Measurements from ENCODE around the gene C1orf167. TPM values are rescaled to one million over a fixed set of nuclear protein-coding genes. Genes with fewer than 3 reads are reported as not detected.

The C1orf167 gene
- total and polyA plus RNA-seq, 2 of the 13 experiments (the other 11 are each of a cell fraction or from before 2014, with no cell fraction given) = not detected

DNA sequence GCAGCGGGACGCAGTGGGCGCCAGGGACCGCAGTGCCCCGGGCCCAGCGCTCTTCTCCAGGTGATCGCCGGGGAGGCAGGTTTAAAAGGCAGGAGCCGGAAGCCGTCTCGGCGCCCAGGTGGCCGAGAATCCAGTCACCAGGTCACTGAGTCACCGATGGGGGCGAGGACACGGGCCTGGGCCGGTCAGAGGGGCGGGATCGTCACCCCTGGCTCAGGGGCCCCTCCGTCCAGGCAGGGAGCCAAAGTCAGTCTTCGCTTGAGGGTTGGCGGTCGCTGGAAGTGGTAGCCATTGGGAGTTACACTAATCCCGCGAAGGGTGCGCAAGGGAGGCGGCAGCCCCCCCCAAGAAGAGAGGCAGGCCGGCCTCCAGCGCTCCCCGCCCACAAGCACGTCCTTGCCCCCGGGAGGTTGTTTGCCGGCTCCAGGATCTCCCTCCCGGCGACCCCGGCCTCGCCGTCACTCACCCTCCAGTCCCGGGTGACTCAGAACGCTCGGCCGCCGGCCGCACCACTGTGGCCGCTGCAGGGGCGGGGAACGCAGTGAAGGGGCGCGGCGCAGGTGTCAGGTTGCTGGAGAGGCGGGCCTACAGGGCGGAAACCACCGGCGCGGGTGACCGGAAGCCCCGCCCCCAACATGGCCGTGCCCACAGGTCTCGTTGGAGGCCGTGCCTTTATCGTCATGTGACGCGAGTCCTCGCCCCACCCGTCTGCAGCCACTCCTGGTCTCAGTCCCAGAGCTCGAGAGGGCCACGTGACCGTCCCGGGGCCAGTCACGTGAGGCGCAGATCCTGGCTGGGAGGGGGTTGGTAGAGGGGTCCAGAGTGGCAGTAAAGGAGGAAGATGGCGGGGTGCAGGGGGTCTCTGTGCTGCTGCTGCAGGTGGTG is 43.7 kb downstream of the C1orf167 start, which contains the start of the genes CLCN6 and MTHFR (continued):
- TF ChIP-seq ZNF407 (CRISPR knock-in tag; IDR thresholded peaks at IDR 0.05; ENCODE audit: not compliant biosample characterization) (no peak), FOXO1 (CRISPR knock-in tag; IDR thresholded peaks at IDR 0.05) (peak; percentile 34; the same call in 1 of the 2 replicates), ZNF609 (CRISPR knock-in tag; IDR thresholded peaks at IDR 0.05; ENCODE audit: borderline replicate concordance) (peak; percentile 16; the same call in 1 of the 2 replicates), ZFAT (CRISPR knock-in tag; conservative IDR thresholded peaks at IDR 0.05) (no peak), NCOA1 (CRISPR knock-in tag; IDR thresholded peaks at IDR 0.05) (0 out of 2 replicates have a peak, but pooled peaks have one; percentile 21), ZNF329 (CRISPR knock-in tag; IDR thresholded peaks at IDR 0.05; ENCODE audit: low read depth) (peak; percentile 81; the same call in 1 of the 2 replicates), ZNF350 (CRISPR knock-in tag; IDR thresholded peaks at IDR 0.05; ENCODE audit: borderline replicate concordance, low read depth) (peak; percentile 93), TBX2 (CRISPR knock-in tag; IDR thresholded peaks at IDR 0.05; ENCODE audit: borderline replicate concordance) (peak; percentile 90), ZNF512 (CRISPR knock-in tag; IDR thresholded peaks at IDR 0.05) (no peak), TOE1 (CRISPR knock-in tag; IDR thresholded peaks at IDR 0.05) (0 out of 2 replicates have a peak, but pooled peaks have one; percentile 50)
- TF ChIP-seq, protein P1, sequence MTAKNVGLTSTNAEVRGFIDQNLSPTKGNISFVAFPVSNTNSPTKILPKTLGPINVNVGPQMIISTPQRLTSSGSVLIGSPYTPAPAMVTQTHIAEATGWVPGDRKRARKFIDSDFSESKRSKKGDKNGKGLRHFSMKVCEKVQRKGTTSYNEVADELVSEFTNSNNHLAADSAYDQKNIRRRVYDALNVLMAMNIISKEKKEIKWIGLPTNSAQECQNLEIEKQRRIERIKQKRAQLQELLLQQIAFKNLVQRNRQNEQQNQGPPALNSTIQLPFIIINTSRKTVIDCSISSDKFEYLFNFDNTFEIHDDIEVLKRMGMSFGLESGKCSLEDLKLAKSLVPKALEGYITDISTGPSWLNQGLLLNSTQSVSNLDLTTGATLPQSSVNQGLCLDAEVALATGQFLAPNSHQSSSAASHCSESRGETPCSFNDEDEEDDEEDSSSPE (CRISPR knock-in tag; IDR thresholded peaks at IDR 0.05) = peak; percentile 54

Measured in HepG2 (cell line).